Stimulated activated CD8-positive, alpha-beta memory T cell treated with anti-CD3 and anti-CD28 coated beads, Interleukin-2, amount 100 ng/mL, for 48 hours (primary cell): ENCODE measurements around the gene PLP2.

Source experiments
- DNase-seq, 2 donors: peaks; one replicate each; pipeline ENCODE4 v3.0.0-alpha.2; 2020; ENCODE audit warnings: low read depth in 2 of 2

The PLP2 gene

DNA sequence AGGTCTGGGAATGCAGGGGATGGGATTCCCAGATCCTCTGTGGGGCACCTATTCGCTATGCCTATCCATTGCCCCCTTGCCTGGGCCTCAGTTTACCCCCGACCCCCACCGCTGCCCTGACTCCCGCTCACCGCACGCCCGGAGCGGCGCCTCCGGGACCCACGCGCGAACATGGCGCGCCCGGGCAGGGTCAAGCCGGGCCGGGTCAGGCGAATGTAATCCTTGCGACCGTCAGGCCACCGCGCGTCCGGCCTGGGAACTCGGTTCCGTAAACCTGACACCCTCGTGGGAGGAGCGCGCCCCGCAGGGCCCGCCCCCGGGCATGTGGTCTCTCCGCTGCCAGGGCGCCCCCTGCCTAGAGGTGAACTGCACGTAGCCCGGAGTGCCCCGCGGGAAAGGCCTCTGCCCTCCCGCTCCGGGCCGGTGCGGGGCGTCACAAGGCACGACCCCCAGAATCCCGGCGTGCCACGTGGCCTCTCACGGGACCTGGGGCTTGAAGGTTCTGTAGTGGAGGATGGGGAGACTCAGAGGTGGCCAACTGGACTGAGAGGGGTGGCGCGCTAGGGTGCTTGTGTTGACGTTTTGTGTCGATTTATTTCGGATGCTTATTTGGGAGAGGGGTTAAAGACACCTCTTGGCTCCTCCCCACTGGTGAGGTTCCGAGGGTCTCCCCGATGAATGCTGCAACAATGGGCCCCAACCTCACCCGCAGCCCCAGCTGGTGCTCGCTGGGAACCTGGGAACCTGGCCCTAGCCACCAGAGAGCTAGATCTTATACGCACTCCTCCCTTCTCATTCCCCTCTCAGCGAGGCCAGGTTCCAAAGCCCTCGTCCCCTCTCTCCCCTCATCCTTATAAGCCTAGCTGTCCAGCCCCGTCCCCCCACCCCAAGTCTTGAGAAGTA is 14.7 kb downstream of the PLP2 start, which contains the start of gene PRICKLE3:
TSS of gene PRICKLE3 (minus strand) at position 249 of the 903 bp plus-strand sequence. CDS start at position 173, 76 bp downstream.
- peak; percentile 58 to 66 for DNase-seq

DNA sequence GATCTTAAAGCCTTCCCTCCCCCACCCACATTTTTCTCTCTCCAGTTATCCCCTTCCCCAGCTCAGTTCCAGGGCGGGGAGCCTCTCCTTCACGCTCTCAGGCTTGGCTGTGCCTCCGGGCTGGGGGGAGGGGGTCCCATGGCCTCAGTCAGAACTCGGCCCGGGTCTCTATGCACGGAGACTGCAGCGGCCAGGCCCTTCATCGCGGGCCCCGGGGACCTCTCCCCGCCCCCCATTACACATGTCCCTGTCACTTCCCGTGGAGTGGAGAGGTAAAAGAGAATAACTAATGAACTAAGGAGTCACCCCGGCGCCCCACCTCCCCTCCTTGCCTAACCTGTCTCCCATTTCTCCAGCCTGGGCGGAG is 15.3 kb downstream of the PLP2 start:
- DNase-seq = no peak

DNA sequence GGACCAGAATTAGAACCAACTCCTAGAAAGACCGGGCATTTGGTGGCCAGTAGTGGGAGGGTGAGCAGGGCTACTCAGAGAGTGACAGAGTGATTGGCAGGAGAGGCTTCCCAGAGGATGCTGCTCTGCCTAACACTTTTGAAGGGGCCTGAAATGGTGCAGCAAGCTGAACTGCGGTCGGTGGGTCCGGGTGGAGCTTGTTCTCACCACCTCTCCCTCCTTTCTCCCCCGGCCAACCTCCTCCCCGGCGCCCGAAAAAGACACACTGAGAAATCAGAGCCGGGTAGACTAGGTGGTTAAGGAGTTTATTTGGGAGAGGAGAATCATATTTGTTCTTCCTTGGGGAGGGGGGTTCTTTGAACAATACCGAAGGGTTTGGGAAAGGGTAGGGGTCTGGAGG is 15.8 kb downstream of the PLP2 start:
- no peak for DNase-seq

DNA sequence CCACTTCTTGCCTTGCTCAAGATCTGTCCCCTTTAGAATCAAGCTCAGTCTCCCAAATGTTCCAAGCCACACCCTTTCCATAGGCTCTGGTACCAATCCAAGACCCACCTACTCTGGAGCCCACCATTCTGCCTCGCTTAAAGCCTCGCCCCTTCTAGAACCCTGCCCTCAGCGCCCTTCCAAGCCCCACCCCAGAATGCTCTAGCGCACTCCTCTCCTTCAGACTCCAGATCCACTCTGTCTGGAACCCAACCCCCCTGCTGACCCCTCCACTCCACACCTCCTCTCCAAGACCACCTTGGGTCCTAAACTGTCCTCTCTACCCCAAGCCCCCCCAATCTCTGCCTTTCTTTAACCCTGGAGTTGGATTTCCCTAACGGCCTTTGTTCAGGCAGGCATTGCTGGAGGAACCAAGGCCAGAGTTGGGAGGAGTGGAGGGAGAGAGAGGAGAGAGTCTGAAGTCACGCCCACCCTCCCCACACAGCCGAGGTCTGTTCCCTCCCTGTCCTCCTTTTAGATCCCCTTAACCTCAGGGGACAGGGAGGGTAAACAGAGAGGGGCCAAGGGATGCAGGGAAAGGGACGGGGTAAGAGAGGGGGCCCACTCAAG is 16.9 kb downstream of the PLP2 start:
- DNase-seq = no peak

DNA sequence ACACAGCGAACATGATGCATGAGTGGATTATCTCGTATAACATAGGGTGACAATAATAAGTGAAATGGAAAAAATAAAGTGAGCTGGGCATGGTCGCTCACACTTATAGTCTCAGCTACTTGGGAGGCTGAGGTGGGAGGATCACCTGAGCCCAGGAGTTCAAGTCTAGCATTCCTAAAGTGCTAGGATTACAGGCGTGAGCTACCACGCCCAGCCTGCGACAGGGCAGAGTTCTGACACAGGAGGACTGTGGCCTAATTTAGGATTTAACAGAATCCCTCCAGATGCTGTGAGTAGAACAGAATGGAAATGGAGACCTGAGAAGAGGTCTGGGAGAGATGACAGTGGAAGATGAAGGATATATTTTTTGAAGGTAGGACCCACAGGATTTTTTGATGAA is 17.9 kb downstream of the PLP2 start:
- no peak for DNase-seq

DNA sequence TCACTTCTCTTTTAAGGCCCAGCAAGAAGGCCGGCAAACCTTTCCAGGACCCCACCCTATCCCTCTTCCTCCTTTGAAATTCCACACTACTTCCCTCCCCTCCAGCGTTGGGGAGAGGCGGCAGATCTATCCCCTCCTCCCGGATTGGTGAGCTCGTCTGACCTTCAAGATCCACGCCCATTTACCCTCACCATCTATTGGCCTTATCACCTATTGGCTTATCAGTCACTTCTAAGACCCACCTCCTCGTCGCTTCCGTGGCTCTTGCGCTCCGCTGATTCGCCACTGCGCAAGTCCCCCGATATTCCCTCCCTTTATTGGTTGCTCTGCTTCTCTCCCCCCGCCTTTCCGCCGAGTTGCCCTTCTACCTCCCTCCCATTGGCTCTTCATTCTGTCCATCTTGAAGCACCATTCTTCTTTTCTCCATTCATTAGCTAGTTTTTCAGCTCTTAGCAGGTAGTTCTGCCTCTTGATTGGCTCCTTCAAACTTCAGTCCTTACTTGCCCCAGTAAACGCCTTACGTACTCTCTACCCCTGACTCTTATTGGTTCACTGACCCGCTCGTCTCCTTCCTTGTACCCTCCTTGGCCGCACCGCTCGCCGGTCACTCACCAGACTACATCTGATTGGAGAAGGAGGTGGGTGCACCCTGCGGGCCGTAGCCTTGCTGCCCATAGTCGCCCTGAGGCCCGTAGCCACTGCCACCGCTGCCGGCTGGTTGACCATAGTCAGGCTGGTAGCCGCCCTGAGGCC is 19.3 kb downstream of the PLP2 start:
- peak; percentile 57 to 69 for DNase-seq

DNA sequence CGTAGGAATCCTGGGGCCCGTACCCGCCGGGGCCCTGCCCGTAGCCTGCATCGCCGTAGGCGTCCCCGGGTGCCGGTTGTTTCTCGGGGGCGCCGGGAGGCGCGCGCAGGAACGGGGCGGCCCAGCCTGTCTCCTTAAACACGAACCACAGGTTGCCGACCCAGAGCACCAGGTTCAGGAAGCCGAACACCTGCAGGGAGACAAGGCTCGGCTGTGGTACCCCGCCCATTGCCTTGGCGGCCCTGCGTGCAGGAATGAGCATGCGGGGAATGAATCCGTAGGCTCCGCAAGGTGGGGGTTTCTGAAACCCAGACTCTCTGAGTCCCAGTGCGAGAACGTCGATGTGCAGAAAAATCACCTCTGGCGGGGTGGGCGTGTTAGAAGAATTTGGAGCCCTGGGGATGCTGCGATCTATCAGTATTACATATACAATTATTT is 19.9 kb downstream of the PLP2 start:
- DNase-seq = no peak

DNA sequence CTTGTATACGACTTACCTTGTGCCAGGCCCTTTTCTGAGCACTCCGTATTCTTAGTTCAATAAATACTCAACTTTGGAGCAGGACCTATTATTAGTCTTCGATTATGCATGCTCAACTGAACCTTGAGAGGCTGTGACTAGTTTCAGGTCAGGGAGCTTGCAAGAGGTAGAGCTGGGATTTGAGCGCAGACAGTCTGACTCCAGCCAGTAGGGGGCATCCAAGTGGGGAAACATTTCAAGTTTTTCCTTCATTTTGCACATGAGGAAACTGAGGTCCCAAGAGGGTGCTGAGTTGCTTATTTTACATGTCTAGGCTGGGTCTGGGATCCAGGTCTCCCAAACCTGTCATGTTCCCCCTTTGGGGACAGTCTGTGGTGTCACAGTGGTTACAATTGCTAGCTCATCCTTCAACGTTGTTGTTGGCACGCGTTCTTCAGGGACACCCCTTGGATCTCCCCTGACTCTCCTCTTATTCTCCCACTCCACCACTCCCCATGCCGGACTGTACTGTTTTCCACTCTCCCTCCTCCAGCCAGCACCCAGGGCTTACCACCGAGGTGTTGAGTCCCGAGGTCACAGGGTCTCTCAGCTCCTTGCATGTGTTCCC is 21.1 kb downstream of the PLP2 start:
- DNase-seq = no peak

DNA sequence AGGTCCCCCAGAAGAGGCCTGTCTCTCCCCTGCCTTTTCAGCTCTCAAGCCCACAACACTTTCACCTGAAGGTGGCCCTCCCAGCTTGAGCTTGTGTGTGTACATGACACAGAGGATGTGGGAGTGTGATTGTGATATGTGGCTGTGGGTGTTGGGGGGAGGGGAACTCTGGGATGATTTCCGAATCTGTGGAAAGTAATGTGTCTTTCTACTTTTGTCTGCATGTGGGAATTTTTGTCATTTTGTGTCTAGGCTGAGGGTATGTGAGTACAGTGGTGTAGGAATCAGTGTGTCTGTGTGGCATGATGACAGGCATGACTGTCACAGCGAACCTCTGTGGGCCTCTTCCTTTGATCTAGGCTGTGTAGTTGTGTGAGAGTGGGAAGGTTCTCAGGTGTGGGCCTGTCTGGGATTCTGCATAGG is 21.9 kb downstream of the PLP2 start:
- DNase-seq = no peak

DNA sequence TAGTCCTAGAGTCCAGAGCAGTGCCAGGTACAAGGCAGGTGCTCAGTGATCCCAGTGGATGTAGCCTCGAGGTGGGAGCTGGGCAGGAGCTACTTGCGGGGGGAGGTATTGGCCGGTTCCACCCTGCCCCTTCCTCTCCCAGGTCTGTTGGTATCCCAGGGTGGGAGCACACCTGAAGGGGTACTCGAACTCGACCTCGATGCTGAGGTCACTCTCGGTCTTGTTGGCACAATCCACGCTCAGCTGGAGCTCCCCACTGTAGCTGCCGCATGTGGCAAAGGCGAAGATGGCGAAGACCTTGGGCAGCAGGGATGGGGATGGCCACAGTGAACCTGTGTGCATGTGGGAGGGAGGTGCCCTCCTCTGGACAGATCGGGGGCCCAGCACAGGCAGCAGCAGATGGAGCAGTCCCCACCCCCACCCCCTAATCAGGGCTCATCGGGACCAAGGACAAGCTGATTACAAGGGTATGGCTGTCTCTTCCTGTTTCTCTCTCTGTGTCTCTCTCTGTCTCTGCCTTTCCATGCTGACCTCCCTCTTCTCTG is 25.9 kb downstream of the PLP2 start:
- no peak for DNase-seq

DNA sequence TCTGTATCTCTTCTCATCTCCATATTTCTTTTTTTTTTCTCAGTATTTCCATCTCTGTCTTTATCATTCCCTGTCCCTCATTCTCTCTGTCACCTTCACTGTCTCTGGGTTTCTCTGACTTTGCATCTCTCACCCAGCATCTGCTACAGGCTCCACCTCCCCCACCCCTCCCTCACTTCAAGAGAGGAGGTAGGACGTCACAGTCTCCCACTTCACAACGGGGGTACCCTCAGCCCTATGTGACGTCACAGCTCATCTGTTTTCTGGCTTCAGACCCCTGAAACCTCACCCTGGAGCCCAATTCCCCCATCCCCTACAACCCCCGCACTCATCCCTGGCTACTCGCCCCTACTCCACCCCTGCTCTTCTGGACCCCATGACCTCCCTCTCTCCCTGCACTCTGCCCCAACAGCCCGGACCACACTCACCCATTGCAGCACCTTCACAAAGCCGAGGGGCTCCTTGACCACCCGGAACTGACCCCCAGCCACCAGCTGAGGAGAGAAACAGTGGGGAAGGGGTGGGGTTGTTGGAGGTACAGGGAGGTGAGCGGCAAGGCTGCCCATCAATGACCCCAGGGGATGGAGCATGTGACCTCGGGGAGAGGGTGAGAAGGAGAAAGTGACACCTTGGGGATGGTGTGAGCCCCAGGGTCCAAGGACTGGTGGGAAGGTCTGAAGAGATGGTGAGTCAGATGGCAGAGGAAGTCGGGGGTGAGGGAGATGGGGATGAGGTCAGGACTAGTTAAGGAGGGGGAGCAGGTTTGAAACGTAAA is 27.0 kb downstream of the PLP2 start:
- DNase-seq = no peak

DNA sequence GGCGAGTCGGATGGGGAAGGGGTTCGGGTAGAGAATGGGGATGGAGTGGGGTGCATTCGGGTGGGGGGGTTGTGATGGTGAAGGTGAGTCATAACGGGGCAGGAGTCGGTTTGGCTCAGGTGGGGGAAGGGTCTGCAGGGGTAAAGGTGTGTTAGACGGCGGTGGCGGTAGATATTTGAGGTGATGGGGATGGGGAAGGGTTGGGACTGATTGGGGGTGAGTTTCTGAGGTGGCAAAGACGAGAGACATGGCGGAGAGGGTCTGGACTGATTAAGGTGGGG is 27.6 kb downstream of the PLP2 start:
- no peak for DNase-seq

DNA sequence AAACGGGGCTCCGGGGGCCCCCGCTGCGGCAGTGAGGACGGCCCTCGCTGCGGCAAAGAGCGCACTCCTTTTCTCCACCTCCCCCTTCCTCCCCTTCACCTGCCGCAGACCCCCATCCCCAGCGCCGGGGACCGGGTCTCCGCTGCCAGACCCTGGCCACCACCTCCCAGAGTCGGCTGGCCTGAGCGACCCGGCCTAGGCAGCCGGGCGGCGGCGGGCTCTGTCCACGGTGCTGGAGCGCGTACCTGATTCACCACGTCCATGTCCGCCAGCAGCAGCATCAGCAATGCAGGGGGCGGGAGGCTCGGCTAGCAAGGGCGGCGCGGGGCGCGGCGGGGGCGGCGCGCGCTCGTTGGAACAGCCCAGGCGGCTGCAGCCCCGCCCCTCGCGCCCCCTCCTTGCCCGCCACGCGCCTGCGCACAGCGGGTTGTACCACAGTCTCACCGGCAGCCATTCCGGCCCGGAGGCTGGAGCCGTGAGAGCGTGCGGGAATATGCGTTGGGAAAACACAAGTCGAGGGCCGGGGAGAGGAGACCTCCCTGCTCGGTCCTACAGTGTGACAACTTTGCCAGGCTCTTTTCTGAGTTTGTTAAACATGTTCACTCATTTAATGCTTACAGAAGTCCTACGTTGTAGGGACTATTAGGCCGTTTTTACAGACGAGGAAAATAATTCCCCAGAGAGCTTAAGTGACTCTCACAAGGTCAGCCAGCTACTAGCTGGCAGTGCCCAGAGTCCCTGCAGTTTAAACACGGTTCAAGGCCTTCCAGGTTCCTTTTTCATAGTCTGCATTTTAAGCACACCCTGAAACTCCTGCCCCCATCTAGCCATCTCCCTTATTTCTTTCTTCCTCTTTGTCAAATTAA is 28.4 kb downstream of the PLP2 start, which contains the start of gene SYP:
TSS of gene SYP (minus strand) at position 288 of the 866 bp plus-strand sequence. CDS start at position 281, 7 bp downstream.
- DNase-seq = peak; percentile 78 to 80

DNA sequence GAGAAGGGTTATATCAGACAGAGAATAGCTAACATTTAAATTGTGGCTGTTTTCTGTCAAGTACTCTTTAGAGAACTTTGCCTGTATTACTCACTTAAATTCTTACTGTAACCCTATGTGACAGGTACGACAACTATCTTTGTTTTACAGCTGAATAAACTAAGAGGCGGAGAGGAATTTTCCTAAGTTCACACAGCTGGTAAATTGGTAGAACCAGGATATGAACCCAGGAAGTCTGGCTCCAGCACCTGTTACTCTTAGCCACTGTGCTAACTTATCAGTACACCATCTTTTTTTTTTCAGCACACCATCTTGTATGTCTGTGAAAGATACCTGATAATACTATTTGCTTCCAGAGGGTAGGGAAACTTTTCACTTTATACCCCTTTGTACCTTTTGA is 30.3 kb downstream of the PLP2 start:
- DNase-seq = no peak

DNA sequence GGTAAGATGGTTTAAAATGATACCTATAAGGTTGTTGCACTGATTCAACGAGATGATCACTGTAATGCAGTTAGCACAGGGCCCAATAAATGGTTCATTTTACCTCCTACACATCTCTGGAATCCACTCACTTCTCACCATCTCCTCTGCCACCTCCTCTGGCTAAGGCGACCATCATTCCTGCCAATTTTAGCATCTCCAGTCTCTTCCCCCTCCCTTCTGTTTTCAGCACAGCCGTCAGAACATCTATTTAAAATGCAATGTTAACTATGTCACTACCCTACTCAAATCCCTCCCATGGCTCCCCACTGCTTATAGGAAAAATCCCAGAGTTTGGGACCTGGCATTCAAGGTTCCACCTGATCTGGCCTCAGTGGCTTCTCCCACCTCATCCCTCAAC is 31.8 kb downstream of the PLP2 start:
- DNase-seq = no peak

DNA sequence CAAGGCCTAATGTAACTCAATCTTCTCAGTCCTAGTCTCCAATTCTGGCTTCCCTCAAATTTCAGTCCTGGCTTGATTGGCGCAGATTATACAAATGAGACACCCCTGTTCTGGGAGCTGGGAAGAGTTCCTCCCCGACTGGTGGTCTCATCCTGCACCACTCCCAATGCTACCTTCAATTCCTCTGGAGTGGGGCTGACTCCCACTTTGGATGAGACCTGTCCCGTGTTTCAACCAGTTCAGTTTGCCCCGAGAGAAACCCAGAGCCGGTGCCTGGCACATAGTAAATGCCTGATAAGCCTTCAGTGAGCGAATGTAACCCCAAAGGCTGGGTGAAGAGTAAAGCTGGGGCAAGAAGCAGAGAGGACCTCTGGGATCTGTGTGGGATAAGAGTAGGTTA is 32.3 kb downstream of the PLP2 start:
- DNase-seq = no peak

DNA sequence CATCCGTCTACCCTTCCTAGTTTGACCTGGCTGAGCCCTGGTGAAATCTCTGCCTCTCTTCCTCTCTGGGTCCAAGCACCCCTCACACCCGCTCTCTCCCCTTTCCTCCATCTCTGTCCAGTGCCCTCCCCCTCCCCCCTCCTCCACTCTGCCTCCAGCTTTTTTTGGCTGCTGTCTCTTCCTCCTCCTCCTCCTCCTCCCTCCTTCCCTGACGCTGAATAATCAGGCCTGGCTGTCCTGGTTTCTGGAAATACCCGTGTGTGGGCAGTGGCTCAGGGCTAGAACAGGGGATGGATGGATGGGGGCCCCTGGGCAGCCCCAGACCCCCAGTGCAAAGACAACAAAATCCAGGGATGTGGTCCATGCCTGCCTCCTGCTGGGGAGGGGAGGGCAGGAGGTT is 33.0 kb downstream of the PLP2 start:
- DNase-seq = no peak

DNA sequence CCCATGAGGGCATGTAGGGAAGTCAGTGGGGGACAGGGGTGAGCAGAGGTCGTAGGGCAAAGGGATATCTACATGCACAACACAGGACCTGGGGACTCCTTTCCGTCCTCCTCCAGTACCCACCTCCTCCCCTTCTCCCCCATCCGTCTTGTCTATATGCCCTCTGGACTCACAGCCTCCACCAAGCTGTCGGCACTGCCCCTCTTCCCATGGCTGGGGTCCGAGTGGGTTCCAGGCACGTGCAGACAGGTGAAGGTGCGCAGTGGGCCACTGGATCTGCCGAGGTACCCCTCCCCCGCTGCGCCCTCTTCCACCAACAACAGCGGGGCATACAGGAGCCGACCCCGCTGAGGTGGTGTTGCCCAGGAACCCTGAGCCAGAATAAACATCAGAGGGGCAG is 33.7 kb downstream of the PLP2 start:
- DNase-seq = no peak

DNA sequence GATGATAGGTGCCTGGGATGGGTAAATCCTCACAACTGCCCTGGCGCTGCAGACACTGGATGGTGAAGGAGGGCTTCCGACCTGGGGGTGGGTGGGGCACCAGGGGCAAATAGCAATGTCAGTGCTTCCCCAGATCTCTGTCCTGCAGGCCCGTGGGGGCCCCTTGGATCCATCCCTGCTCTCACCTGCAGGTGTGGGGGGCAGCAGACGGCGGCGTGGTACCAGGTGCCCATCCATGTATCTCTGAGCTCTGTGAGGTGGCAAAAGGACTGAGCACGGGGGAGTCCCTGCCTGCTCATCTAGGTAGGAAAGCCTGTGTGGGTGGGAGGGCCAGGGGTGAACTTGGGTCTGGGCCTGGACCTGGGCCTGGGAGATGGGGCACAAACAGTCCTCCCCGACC is 34.8 kb downstream of the PLP2 start:
- DNase-seq = no peak

DNA sequence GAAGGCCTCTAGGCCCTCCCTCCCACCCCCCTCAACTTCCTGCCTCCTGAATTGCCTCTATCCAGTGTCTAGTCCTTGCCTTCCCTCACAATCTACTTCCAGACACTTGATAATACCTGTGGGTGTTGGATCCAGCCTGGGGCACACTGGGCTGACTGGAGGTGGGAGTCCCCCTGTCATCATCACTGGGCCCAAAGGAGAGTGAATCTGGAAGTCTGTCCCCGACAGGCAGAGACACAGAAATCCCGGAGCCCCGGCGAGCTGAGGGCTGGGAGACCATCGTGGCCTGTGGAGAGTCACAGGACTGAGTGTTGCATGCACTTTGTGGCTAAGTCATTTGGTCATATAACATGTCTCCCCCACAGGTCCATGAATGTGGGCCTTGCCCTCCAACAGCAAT is 36.7 kb downstream of the PLP2 start:
- no peak for DNase-seq
